ENCODE measurements around the gene NFIC.
"Not testable (repeated sequence)": the region's sequence is repeated elsewhere in the genome, so short reads cannot be mapped to it uniquely, and the experiment has no call there.

Gene NFIC

GRCh38 chr19:3338541-3339181 is 27.7 kb upstream of the NFIC start:
- DNase-seq = no peak

GRCh38 chr19:3340340-3340739 is 26.0 kb upstream of the NFIC start:
- DNase-seq = no peak

- DNase-seq = no peak
These were observed 24.1 kb upstream of the NFIC start for GRCh38 chr19:3342246-3342645.

- not testable (repeated sequence) for DNase-seq
These were observed 23.4 kb upstream of the NFIC start for GRCh38 chr19:3342962-3343361.

GRCh38 chr19:3343619-3344502 is 22.5 kb upstream of the NFIC start:
- DNase-seq = peak; percentile 29

GRCh38 chr19:3344608-3345598 is 21.5 kb upstream of the NFIC start:
- no peak for DNase-seq

GRCh38 chr19:3345850-3346460 is 20.4 kb upstream of the NFIC start:
- DNase-seq = no peak

- no peak for DNase-seq
These were observed 19.6 kb upstream of the NFIC start for GRCh38 chr19:3346677-3347353.

- DNase-seq = no peak
These were observed 18.3 kb upstream of the NFIC start for GRCh38 chr19:3348042-3348441.

- DNase-seq = not testable (repeated sequence)
These were observed 17.9 kb upstream of the NFIC start for GRCh38 chr19:3348469-3348868.

- no peak for DNase-seq
These were observed 16.2 kb upstream of the NFIC start for GRCh38 chr19:3350014-3350663.

GRCh38 chr19:3351702-3352447 is 14.5 kb upstream of the NFIC start:
- DNase-seq = no peak

GRCh38 chr19:3353493-3353892 is 12.9 kb upstream of the NFIC start:
- DNase-seq = no peak

- no peak for DNase-seq
These were observed 9.6 kb upstream of the NFIC start for GRCh38 chr19:3356805-3357204.

- no peak for DNase-seq
These were observed 9.0 kb upstream of the NFIC start for GRCh38 chr19:3357271-3357991.

- no peak for DNase-seq
These were observed 8.2 kb upstream of the NFIC start for GRCh38 chr19:3357992-3358688.

- DNase-seq = no peak
These were observed 7.7 kb upstream of the NFIC start for GRCh38 chr19:3358689-3359014.

GRCh38 chr19:3359015-3359918 is 7.1 kb upstream of the NFIC start:
- no peak for DNase-seq

All from NCI-H1436 treated with DMSO at 0.1 percent for 48 hours (cell line).